GM23248 (cell line): ENCODE measurements around the gene DEFB129. TPM values are rescaled to one million over a fixed set of nuclear protein-coding genes. Genes with fewer than 3 reads are reported as not detected.

ENCODE experiments used
- DNase-seq: peaks from one replicate; pipeline ENCODE4 v3.0.0-alpha.2; 2015
- H2AFZ ChIP-seq: fragments of 200-600 bp; sonication (generic); 2 replicates; pipeline ENCODE4 v1.6.1; 2016; ENCODE audit warnings: antibody characterized with exemption
- H3F3A ChIP-seq: fragments of 200-600 bp; sonication (generic); 2 replicates; pipeline ENCODE4 v1.6.1; 2016; ENCODE audit warnings: mild to moderate bottlenecking, antibody characterized with exemption, mixed run types; ENCODE audit not compliant: insufficient read depth
- H3K27ac ChIP-seq: fragments of 200-600 bp; sonication (generic); 2 replicates; pipeline ENCODE4 v1.5.1; 2016; ENCODE audit warnings: mild to moderate bottlenecking
- H3K27me3 ChIP-seq: fragments of 200-600 bp; sonication (generic); replicated peaks from 2 replicates; pipeline ENCODE4 v1.6.1; 2016; ENCODE audit warnings: mild to moderate bottlenecking; ENCODE audit not compliant: insufficient read depth
- H3K36me3 ChIP-seq: fragments of 200-600 bp; sonication (generic); 2 replicates; pipeline ENCODE4 v1.6.1; 2016; ENCODE audit warnings: low read depth, mild to moderate bottlenecking
- H3K4me1 ChIP-seq: fragments of 200-600 bp; sonication (generic); 2 replicates; pipeline ENCODE4 v1.6.1; 2016; ENCODE audit warnings: mild to moderate bottlenecking; ENCODE audit not compliant: insufficient read depth
- H3K4me2 ChIP-seq: fragments of 200-600 bp; sonication (generic); one replicate; pipeline ENCODE4 v1.6.1; 2016; ENCODE audit warnings: mild to moderate bottlenecking; ENCODE audit not compliant: unreplicated experiment
- H3K4me3 ChIP-seq: fragments of 200-600 bp; sonication (generic); 2 replicates; pipeline ENCODE4 v1.5.1; 2016; ENCODE audit warnings: mild to moderate bottlenecking
- H3K79me2 ChIP-seq: fragments of 200-600 bp; sonication (generic); 2 replicates; pipeline ENCODE4 v1.6.1; 2016; ENCODE audit warnings: mild to moderate bottlenecking; ENCODE audit not compliant: insufficient read depth
- H3K9ac ChIP-seq: fragments of 200-600 bp; sonication (generic); 2 replicates; pipeline ENCODE4 v1.6.1; 2016; ENCODE audit warnings: mild to moderate bottlenecking
- H3K9me2 ChIP-seq: fragments of 200-600 bp; sonication (generic); 2 replicates; pipeline ENCODE4 v1.6.1; 2016; ENCODE audit warnings: mixed run types, mild to moderate bottlenecking, moderate library complexity; ENCODE audit not compliant: insufficient read depth
- H3K9me3 ChIP-seq: fragments of 200-600 bp; sonication (generic); one replicate; pipeline ENCODE4 v1.6.1; 2017; ENCODE audit warnings: low read depth
- H4K20me1 ChIP-seq: fragments of 200-600 bp; sonication (generic); 2 replicates; pipeline ENCODE4 v1.6.0; 2016; ENCODE audit not compliant: insufficient read depth
- EZH2 ChIP-seq: fragments of 200-600 bp; sonication (generic); IDR thresholded peaks from 2 replicates; pipeline ENCODE4 v1.6.1; 2018; ENCODE audit warnings: antibody characterized with exemption, mild to moderate bottlenecking; ENCODE audit not compliant: insufficient read depth, poor library complexity, severe bottlenecking
- EZH2phosphoT487 ChIP-seq: fragments of 200-600 bp; sonication (generic); IDR thresholded peaks from 2 replicates; pipeline ENCODE4 v1.6.1; 2018; ENCODE audit warnings: antibody characterized with exemption, moderate library complexity, mild to moderate bottlenecking, low read depth; ENCODE audit not compliant: insufficient read depth
- WGBS, 2 experiments: methylation state at CpG; one replicate each; pipeline ENCODE4 v1.1.6; 2015 to 2017; ENCODE audit warnings: low lambda C conversion rate in 2 of 2, low coverage in 1 of 2; ENCODE audit errors: missing lambda C conversion rate in 2 of 2; 5-methylcytosine and 5-hydroxymethylcytosine counted together
- in situ Hi-C: fragments of 300-500 bp; cut with MboI; formaldehyde crosslinking; loops from 2 replicates; pipeline ENCODE4 v1.15.0; 2020
- polyA plus RNA-seq: library from polyadenylated mRNA; unstranded; fragments of >200 nt; fragmentation: Nextera tagmentation; extraction: Ambion mirVana; gene quantifications from 2 replicates; pipeline ENCODE4 v1.2.1, GENCODE V29; 2016
- total RNA-seq: library from RNA; depleted of rRNA; stranded (reverse); fragments of >200 nt; shearing (Covaris generic); gene quantifications from 2 replicates; pipeline ENCODE4 v1.2.3, GENCODE V29; 2014; rRNA removed

Gene DEFB129
- total and polyA plus RNA-seq, 2 experiments from 2014 or later, result not detected

GRCh38 chr20:277496-277781 is 50.4 kb downstream of the DEFB129 start:
- TF ChIP-seq EZH2 (no peak), EZH2phosphoT487 (no peak)
- whole genome bisulfite sequencing, 2 experiments, result 33 to 47% methylated on average over 2 to 3 of the region's 3 CpGs
- no peak for DNase-seq

DNA sequence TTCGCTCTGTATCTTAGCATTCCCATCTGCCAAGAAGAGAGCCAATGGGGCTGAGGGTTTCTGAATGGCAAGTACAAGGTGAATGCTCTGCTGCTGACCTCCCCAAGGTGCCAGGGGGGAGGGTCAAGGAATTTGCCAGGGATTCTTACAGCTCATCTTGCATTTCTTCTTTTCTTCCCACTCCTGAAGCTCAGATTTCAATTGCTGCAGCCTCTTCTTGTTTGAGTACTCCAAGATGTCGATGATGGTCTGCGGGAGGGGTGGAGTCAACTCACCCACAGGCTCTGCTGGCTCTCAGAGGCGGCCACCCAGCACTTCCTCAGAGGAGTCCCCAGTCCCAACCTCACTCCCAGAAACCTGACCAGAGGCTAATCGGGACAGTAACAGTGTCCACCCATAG is 51.1 kb downstream of the DEFB129 start:
- Histone ChIP-seq H3F3A (no peaks in the 10 kb centered on the region), H4K20me1 (no peaks in the 10 kb centered on the region), H3K9me2 (no peaks in the 10 kb centered on the region), H3K4me2 (no peak overlapping the region), H3K36me3 (no peaks in the 10 kb centered on the region), H3K9me3 (no peaks in the 10 kb centered on the region), H3K27me3 (no peaks in the 10 kb centered on the region), H3K27ac (no peak overlapping the region), H2AFZ (no peak overlapping the region), H3K4me1 (no peaks in the 10 kb centered on the region), H3K4me3 (no peak overlapping the region), H3K79me2 (no peaks in the 10 kb centered on the region), H3K9ac (no peak overlapping the region)
- TF ChIP-seq EZH2phosphoT487 (no peak), EZH2 (no peak)
- in situ Hi-C loops, result no loop called here
- DNase-seq, result no peak
- WGBS, 2 experiments, result 78 to 84% methylated on average over 5 of the region's 5 CpGs

More at GRCh38 chr20:277496-277781, 50.4 kb downstream of the DEFB129 start:
- no peak overlapping the region for H3K4me2 ChIP-seq
- H3F3A ChIP-seq, result no peaks in the 10 kb centered on the region
- H3K4me1 ChIP-seq, result no peaks in the 10 kb centered on the region
- in situ Hi-C loops, result no loop called here
- H3K9me2 ChIP-seq, result no peaks in the 10 kb centered on the region
- no peaks in the 10 kb centered on the region for H3K36me3 ChIP-seq
- no peaks in the 10 kb centered on the region for H3K9me3 ChIP-seq
- no peaks in the 10 kb centered on the region for H3K27me3 ChIP-seq
- no peak overlapping the region for H3K9ac ChIP-seq
- H2AFZ ChIP-seq, result no peak overlapping the region
- H4K20me1 ChIP-seq, result no peaks in the 10 kb centered on the region
- no peak overlapping the region for H3K27ac ChIP-seq
- H3K4me3 ChIP-seq, result no peak overlapping the region
- no peaks in the 10 kb centered on the region for H3K79me2 ChIP-seq

DNA sequence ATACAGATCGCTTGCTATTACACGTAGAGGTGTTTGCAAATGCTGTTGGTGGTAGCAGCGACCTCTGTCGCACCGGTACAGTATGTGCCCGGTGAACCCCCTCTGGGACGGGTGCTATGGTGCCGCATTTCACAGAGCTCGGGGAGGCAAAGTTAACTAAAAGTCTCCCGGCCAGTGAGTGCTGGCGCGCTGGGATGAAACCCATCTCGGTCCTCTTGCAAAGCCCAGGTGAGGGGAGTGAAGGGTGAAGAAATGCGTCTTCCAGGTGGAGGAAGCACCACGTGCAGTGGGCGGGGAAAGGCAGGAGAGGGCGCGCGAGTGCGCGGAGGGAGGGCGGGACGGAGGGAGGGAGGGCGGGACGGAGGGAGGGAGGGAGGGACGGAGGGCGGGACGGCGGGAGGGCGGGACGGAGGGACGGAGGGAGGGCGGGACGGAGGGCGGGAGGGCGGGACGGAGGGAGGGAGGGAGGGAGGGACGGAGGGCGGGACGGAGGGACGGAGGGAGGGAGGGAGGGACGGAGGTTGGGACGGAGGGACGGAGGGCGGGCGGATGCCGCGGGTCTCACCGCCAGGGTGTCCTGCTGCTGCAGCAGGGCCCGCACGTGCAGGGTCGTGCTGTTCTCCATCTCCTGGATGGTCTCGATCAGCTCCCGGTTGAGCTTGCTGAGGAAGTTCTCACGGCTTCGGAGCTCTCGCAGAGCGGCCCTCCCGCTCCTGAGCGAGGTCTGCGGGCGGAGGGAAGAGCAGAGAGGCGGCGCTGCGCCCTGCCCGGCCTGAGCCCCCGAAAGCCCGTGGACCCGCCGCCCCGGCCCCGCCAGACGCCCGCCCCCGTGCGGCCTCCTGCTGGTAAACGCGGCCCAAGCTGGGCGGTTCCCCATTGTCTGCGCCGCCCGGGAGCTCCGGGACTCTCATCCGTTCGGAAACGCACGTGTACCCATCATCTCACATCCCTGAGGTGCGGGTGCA is 51.8 kb downstream of the DEFB129 start:
- peak; percentile 77 for DNase-seq
- no peak for TF ChIP-seq EZH2
- no peak for TF ChIP-seq EZH2phosphoT487
- no peaks in the 10 kb centered on the region for H3K9me3 ChIP-seq
- H3F3A ChIP-seq, result no peaks in the 10 kb centered on the region
- peak overlapping the region; percentile 55 for H3K9ac ChIP-seq
- H3K9me2 ChIP-seq, result no peaks in the 10 kb centered on the region
- peak overlapping the region; percentile 44 for H2AFZ ChIP-seq
- in situ Hi-C loops, result no loop called here
- H3K27ac ChIP-seq, result 0 out of 2 replicates have a peak overlapping the region, but pooled peaks have one; percentile 14
- H3K79me2 ChIP-seq, result no peaks in the 10 kb centered on the region
- 44 to 46% methylated on average over 29 to 80 of the region's 88 CpGs for WGBS, 2 experiments
- no peaks in the 10 kb centered on the region for H3K36me3 ChIP-seq
- H3K27me3 ChIP-seq, result no peaks in the 10 kb centered on the region
- H3K4me1 ChIP-seq, result no peaks in the 10 kb centered on the region
- peak overlapping the region; percentile 51 for H3K4me2 ChIP-seq
- no peaks in the 10 kb centered on the region for H4K20me1 ChIP-seq
- H3K4me3 ChIP-seq, result peak overlapping the region; percentile 62

Other genes starting within 250 kb of the DEFB129 start
- not detected in 2 replicates for gene DEFB125, start 139.6 kb upstream of the DEFB129 start, total RNA-seq
- gene DEFB125, start 139.6 kb upstream of the DEFB129 start, polyA plus RNA-seq, result not detected in 2 replicates
- gene DEFB126, start 84.7 kb upstream of the DEFB129 start, total RNA-seq, result not detected in 2 replicates
- gene DEFB126, start 84.7 kb upstream of the DEFB129 start, polyA plus RNA-seq, result not detected in 2 replicates
- gene DEFB127, start 69.8 kb upstream of the DEFB129 start, total RNA-seq, result not detected in 2 replicates
- not detected in 2 replicates for gene DEFB127, start 69.8 kb upstream of the DEFB129 start, polyA plus RNA-seq
- gene DEFB128, start 37.5 kb upstream of the DEFB129 start, total RNA-seq, result not detected in 2 replicates
- not detected in 2 replicates for gene DEFB128, start 37.5 kb upstream of the DEFB129 start, polyA plus RNA-seq
- not detected in 2 replicates for gene DEFB132, start 30.5 kb downstream of the DEFB129 start, total RNA-seq
- gene DEFB132, start 30.5 kb downstream of the DEFB129 start, polyA plus RNA-seq, result not detected in 2 replicates
- gene C20orf96, start 63.5 kb downstream of the DEFB129 start, total RNA-seq, result 0.32 TPM in 1 of 2 replicates, not detected in the other
- gene C20orf96, start 63.5 kb downstream of the DEFB129 start, polyA plus RNA-seq, result 4.0 and 4.5 TPM in 2 replicates
- gene ZCCHC3, start 70.3 kb downstream of the DEFB129 start, total RNA-seq, result 13.8 and 14.8 TPM in 2 replicates
- gene ZCCHC3, start 70.3 kb downstream of the DEFB129 start, polyA plus RNA-seq, result 4.1 and 5.3 TPM in 2 replicates
- gene SOX12, start 98.3 kb downstream of the DEFB129 start, total RNA-seq, result 7.5 and 7.7 TPM in 2 replicates
- gene SOX12, start 98.3 kb downstream of the DEFB129 start, polyA plus RNA-seq, result 2.0 and 2.1 TPM in 2 replicates
- gene NRSN2, start 119.9 kb downstream of the DEFB129 start, total RNA-seq, result 58.8 and 76.8 TPM in 2 replicates
- gene NRSN2, start 119.9 kb downstream of the DEFB129 start, polyA plus RNA-seq, result 76.7 and 78.2 TPM in 2 replicates
- gene TRIB3, start 153.5 kb downstream of the DEFB129 start, total RNA-seq, result 88.5 and 99.2 TPM in 2 replicates
- gene TRIB3, start 153.5 kb downstream of the DEFB129 start, polyA plus RNA-seq, result 63.0 and 66.1 TPM in 2 replicates
- gene RBCK1, start 181.0 kb downstream of the DEFB129 start, total RNA-seq, result 104 and 129 TPM in 2 replicates
- 72.3 and 79.9 TPM in 2 replicates for gene RBCK1, start 181.0 kb downstream of the DEFB129 start, polyA plus RNA-seq
- 43.3 and 51.4 TPM in 2 replicates for gene TBC1D20, start 235.3 kb downstream of the DEFB129 start, total RNA-seq
- 31.0 and 33.0 TPM in 2 replicates for gene TBC1D20, start 235.3 kb downstream of the DEFB129 start, polyA plus RNA-seq